Kidney (tissue), 14 donors: ENCODE data around the gene COL4A3. TPM values are rescaled to one million over a fixed set of nuclear protein-coding genes. Genes with fewer than 3 reads are reported as not detected.
A peak's percentile ranks its signal among the peaks of the same experiment; 100 is the strongest.

Source experiments
- DNase-seq, 5 donors: peaks; one replicate each; pipeline ENCODE4 v3.0.0-alpha.2; 2013 to 2020
- FAIRE-seq: peaks from 2 replicates; lab custom pipeline; 2012; peaks lifted over from hg19 to GRCh38; lab: Jason Lieb, UNC
- H3K27ac ChIP-seq, 2 donors: one replicate each; pipeline ENCODE4 v1.7.0; 2013; ENCODE audit warnings: low read depth in 2 of 2, low read length in 2 of 2, inconsistent platforms in 1 of 2
- H3K27me3 ChIP-seq: one replicate; pipeline ENCODE4 v1.7.1; 2013; ENCODE audit warnings: low read length, inconsistent platforms; ENCODE audit not compliant: control insufficient read depth, insufficient read depth
- H3K36me3 ChIP-seq, 3 donors: one replicate each; pipeline versions ENCODE4 v1.7.0 to v1.7.1; 2013; ENCODE audit warnings: low read length in 3 of 3, control low read depth in 1 of 3, inconsistent platforms in 1 of 3; ENCODE audit not compliant: insufficient read depth in 3 of 3, control insufficient read depth in 2 of 3
- H3K4me1 ChIP-seq, 3 donors: one replicate each; pipeline versions ENCODE4 v1.7.0 to v1.7.1; 2013; ENCODE audit warnings: low read length in 3 of 3, inconsistent platforms in 1 of 3, low read depth in 1 of 3; ENCODE audit not compliant: control insufficient read depth in 2 of 3, insufficient read depth in 2 of 3
- H3K4me3 ChIP-seq, 3 donors: one replicate each; pipeline versions ENCODE4 v1.7.0 to v1.8.1; 2013; ENCODE audit warnings: low read length in 3 of 3, control low read depth in 1 of 3, inconsistent platforms in 1 of 3
- H3K9ac ChIP-seq, 3 donors: one replicate each; pipeline versions ENCODE4 v1.7.0 to v1.7.1; 2013; ENCODE audit warnings: low read length in 3 of 3, control low read depth in 1 of 3, inconsistent platforms in 1 of 3
- H3K9me3 ChIP-seq, 3 donors: one replicate each; pipeline versions ENCODE4 v1.7.0 to v1.7.1; 2013; ENCODE audit warnings: low read length in 3 of 3, control low read depth in 1 of 3, inconsistent platforms in 1 of 3; ENCODE audit not compliant: control insufficient read depth in 2 of 3, insufficient read depth in 1 of 3
- CTCF ChIP-seq: IDR thresholded peaks from 3 replicates; pipeline ENCODE4 v1.5.1; 2012; ENCODE audit warnings: mild to moderate bottlenecking, moderate library complexity, borderline replicate concordance; ENCODE audit not compliant: insufficient read depth; ENCODE audit errors: extremely low read depth
- intact Hi-C: fragments of 100-400 bp; cut with DNase I; formaldehyde crosslinking; loops from one replicate; pipeline ENCODE4 v1.11.1; 2022
- polyA plus RNA-seq: library from polyadenylated mRNA; stranded (reverse); fragments of 350-450 nt; fragmentation: Illumina TruSeq; extraction: RNeasy Lipid Tissue Mini Kit (QIAGEN cat#74804); gene quantifications from one replicate; pipeline ENCODE4 v1.2.3, GENCODE V29; 2014; ENCODE audit warnings: low read depth, low replicate concordance; ENCODE audit not compliant: insufficient read depth
- total RNA-seq: library from RNA; stranded (reverse); fragmentation: NEBNext Ultra II Directional; extraction: Animal tissue kit (Norgen Biotek cat#: 25700); gene quantifications from one replicate; pipeline ENCODE4 v1.2.1, GENCODE V29; 2021
- donor health status: control.
- donor health status: control.
- donor health status: control.
- donor health status: control.
- donor health status: control.
- donor health status: DM: yes; HTN: yes; CAD: no.
- donor health status: Normal renal cell carcinoma (clear cell type).

Gene COL4A3
- total and polyA plus RNA-seq, 2 donors from 2014 or later: 20.8 to 48.8 TPM

- Histone ChIP-seq H3K9ac (no peak overlapping the region), H3K27me3 (no peaks in the 10 kb centered on the region), H3K27ac (no peak overlapping the region), H3K36me3 (peaks cover 0 to 29% (median 18%) of the 10 kb centered on the region in 3 donors), H3K4me1 (peaks cover 0 to 9% (median 2%) of the 10 kb centered on the region in 3 donors), H3K9me3 (no peaks in the 10 kb centered on the region), H3K4me3 (no peak overlapping the region)
- peak; percentile 90 for FAIRE-seq
- peak in 4 of 5 donors; percentile 68 to 89 (median 82) for DNase-seq
- intact Hi-C loops: loop anchor here (5.0 kb wide), 1 partner anchor 111 kb away; no protein-coding TSS in a partner anchor
- TF ChIP-seq CTCF: peak; percentile 96
Measured at GRCh38 chr2:227238238-227239237, 74.1 kb downstream of the COL4A3 start.

GRCh38 chr2:227241005-227241404, 76.6 kb downstream of the COL4A3 start:
- H3K9ac ChIP-seq: no peak overlapping the region
- H3K4me3 ChIP-seq: no peak overlapping the region
- DNase-seq: no peak
- H3K27me3 ChIP-seq: no peaks in the 10 kb centered on the region
- H3K9me3 ChIP-seq: no peaks in the 10 kb centered on the region
- H3K27ac ChIP-seq: no peak overlapping the region
- H3K4me1 ChIP-seq: peaks cover 0 to 9% (median 2%) of the 10 kb centered on the region in 3 donors
- H3K36me3 ChIP-seq: peaks cover 0 to 34% (median 18%) of the 10 kb centered on the region in 3 donors
- FAIRE-seq: no peak
- intact Hi-C loops: no loop called here
- no peak for TF ChIP-seq CTCF

DNA sequence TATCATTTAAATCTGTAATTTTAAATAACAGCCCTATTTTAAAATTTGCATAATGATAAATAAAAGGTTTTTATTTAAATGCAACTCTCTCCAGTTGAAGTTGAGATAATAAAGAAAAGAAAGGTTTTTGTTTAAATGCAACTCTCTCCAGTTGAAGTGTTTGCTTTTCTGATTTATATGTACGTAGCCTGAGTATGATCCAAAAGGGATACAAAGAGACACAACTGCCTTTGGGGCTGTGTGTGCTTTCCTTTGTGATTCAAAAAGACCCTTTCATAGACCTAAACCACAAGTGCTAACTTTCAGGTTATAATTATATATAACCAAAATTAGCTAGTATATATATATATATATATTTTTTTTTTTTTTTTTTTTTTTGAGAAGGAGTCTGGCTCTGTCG, 84.5 kb downstream of the COL4A3 start:
- no peak for FAIRE-seq
- intact Hi-C loops: no loop called here
- Histone ChIP-seq H3K27me3 (no peaks in the 10 kb centered on the region), H3K4me1 (no peaks in the 10 kb centered on the region), H3K4me3 (no peak overlapping the region), H3K36me3 (peaks cover 0 to 20% (median 5%) of the 10 kb centered on the region in 3 donors), H3K9ac (no peak overlapping the region), H3K27ac (no peak overlapping the region), H3K9me3 (no peaks in the 10 kb centered on the region)
- no peak for DNase-seq
- no peak for TF ChIP-seq CTCF
